Mesothelial cell of epicardium (in vitro differentiated cells): Measurements from ENCODE around the gene CCDC197. TPM values are rescaled to one million over a fixed set of nuclear protein-coding genes. Genes with fewer than 3 reads are reported as not detected.

ENCODE experiments used
- DNase-seq, 2 experiments: peaks; one replicate each; pipeline ENCODE4 v3.0.0; 2021; ENCODE audit warnings: low spot score in 2 of 2; ENCODE audit not compliant: unreplicated experiment in 2 of 2
- H3K27ac Mint-ChIP-seq: 2 replicates; pipeline ENCODE4 v1.8.0; 2021; ENCODE audit warnings: mixed read lengths
- H3K27me3 Mint-ChIP-seq: 2 replicates; pipeline ENCODE4 v1.8.0; 2021; ENCODE audit warnings: low read depth, mixed read lengths
- H3K36me3 Mint-ChIP-seq: 2 replicates; pipeline ENCODE4 v1.8.0; 2021; ENCODE audit warnings: mixed read lengths
- H3K4me1 Mint-ChIP-seq: 2 replicates; pipeline ENCODE4 v1.8.0; 2021; ENCODE audit warnings: mixed read lengths
- H3K4me3 Mint-ChIP-seq: 2 replicates; pipeline ENCODE4 v1.8.0; 2021; ENCODE audit warnings: mild to moderate bottlenecking, moderate library complexity, mixed read lengths
- H3K9me3 Mint-ChIP-seq: 2 replicates; pipeline ENCODE4 v1.8.0; 2021; ENCODE audit warnings: mixed read lengths
- CTCF ChIP-seq: fragments of 200-600 bp; sonication (generic); IDR thresholded peaks from one replicate; pipeline ENCODE4 v1.5.0; 2021; ENCODE audit warnings: antibody characterized with exemption; ENCODE audit not compliant: unreplicated experiment
- total RNA-seq: library from RNA; stranded (reverse); gene quantifications from 3 replicates; pipeline ENCODE4 v1.2.1, GENCODE V29; 2021

CCDC197 gene
- total RNA-seq, 1 donor from 2014 or later, result not detected

- no peaks in the 10 kb centered on the region for H3K27me3 Mint-ChIP-seq
- no peak for TF ChIP-seq CTCF
- DNase-seq, result peak; percentile 42 to 63
- peaks cover 20% of the 10 kb centered on the region for H3K4me1 Mint-ChIP-seq
- H3K36me3 Mint-ChIP-seq, result no peaks in the 10 kb centered on the region
- H3K27ac Mint-ChIP-seq, result peak overlapping the region; percentile 80
- H3K9me3 Mint-ChIP-seq, result no peaks in the 10 kb centered on the region
- H3K4me3 Mint-ChIP-seq, result no peak overlapping the region
These were observed 37.6 kb upstream of the CCDC197 start for GRCh38 chr14:93959239-93960107.

GRCh38 chr14:93960108-93960475, 37.0 kb upstream of the CCDC197 start:
- no peak overlapping the region for H3K4me3 Mint-ChIP-seq
- peaks cover 20% of the 10 kb centered on the region for H3K4me1 Mint-ChIP-seq
- H3K9me3 Mint-ChIP-seq, result no peaks in the 10 kb centered on the region
- no peak for DNase-seq
- H3K27me3 Mint-ChIP-seq, result no peaks in the 10 kb centered on the region
- peak overlapping the region; percentile 61 for H3K27ac Mint-ChIP-seq
- no peaks in the 10 kb centered on the region for H3K36me3 Mint-ChIP-seq
- TF ChIP-seq CTCF, result no peak

GRCh38 chr14:93960774-93961438, 36.2 kb upstream of the CCDC197 start:
- no peak overlapping the region for H3K27ac Mint-ChIP-seq
- peaks cover 20% of the 10 kb centered on the region for H3K4me1 Mint-ChIP-seq
- DNase-seq, result no peak
- no peaks in the 10 kb centered on the region for H3K36me3 Mint-ChIP-seq
- no peaks in the 10 kb centered on the region for H3K9me3 Mint-ChIP-seq
- H3K27me3 Mint-ChIP-seq, result no peaks in the 10 kb centered on the region
- no peak overlapping the region for H3K4me3 Mint-ChIP-seq
- no peak for TF ChIP-seq CTCF

DNA sequence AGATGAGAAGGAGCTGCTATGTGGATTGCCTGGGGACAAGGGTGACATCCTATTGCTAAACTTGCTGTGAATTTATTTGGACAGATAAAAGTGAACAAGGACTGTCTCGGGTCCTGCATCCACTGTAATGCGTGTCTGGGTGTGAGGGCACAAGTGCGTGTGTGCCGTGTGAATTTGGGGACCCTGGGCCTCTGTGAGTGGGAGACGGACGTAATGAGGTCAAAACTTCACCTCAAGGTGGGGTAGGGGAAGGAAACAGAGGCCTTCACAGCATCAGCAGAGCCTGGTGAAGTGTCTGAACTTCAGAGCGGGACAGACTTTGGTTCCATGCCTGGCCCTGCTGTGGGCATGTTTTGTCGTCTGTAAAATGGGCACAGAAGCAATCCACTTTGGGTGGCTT, 35.5 kb upstream of the CCDC197 start:
- Mint-ChIP-seq H3K27me3 (no peaks in the 10 kb centered on the region), H3K27ac (no peak overlapping the region), H3K9me3 (no peaks in the 10 kb centered on the region), H3K4me1 (peaks cover 19% of the 10 kb centered on the region), H3K36me3 (no peaks in the 10 kb centered on the region), H3K4me3 (no peak overlapping the region)
- no peak for TF ChIP-seq CTCF
- no peak for DNase-seq

DNA sequence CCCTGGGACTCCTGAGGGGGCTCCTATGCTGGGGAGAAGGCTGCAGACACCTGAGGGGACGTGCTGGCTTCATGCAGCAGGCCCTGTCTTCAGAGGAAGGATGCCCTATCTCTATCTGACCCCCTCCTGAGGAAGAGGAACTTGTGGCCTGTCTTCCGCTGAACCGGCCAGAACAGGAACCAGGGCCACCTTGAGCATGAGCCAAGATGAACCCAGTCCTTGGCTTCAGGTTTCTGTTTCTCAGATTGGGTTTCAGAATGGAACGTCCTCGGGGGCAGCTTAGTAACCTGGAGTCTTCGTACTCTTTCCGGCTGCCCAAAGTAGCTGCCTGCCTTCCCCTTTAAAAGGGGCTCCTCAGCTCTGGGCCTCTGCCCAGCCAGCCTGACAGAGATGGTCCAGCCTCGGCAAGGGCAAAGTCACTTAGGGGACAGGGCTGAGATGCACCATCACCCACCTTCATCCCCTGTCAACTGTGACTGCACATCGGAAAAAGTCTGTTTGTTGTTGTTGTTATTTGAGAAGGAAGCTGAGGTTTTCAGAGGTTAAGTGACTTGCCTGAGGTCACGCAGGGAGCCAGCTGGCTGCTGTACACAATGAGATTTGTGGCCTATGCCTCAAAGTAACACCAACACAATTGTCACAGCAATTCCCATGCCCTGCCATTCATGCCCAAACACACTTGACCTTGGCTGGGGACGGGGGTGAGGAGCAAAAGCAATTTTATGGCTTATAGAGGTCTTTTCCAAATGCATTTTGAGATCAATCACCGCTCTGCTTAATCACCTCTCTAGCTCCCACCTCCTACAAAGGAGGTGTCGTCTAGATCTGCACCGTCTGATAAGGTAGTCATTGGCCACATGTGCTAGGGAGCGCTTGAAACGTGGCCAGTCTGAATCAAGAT, 34.1 kb upstream of the CCDC197 start:
- H3K9me3 Mint-ChIP-seq, result no peaks in the 10 kb centered on the region
- no peak for DNase-seq
- H3K4me3 Mint-ChIP-seq, result no peak overlapping the region
- TF ChIP-seq CTCF, result no peak
- H3K27ac Mint-ChIP-seq, result no peak overlapping the region
- no peaks in the 10 kb centered on the region for H3K27me3 Mint-ChIP-seq
- no peaks in the 10 kb centered on the region for H3K36me3 Mint-ChIP-seq
- peaks cover 16% of the 10 kb centered on the region for H3K4me1 Mint-ChIP-seq
